HCT116 (cell line): ENCODE measurements around the gene SKA3. TPM values are rescaled to one million over a fixed set of nuclear protein-coding genes. Genes with fewer than 3 reads are reported as not detected.

ENCODE experiments used
- ATAC-seq: fragments of 200-7000 bp; cut with Tn5 transposase; 2 replicates; pipeline ENCODE4 v1.9.1; 2020; ENCODE audit warnings: mild to moderate bottlenecking, moderate library complexity
- BruUV-seq: library from RNA; stranded (reverse); fragments of 400-500 nt; replicated peaks from 2 replicates; lab custom pipeline; 2021; lab: Mats Ljungman, UMichigan
- CTCF ChIA-PET: fragments of 300-600 bp; sonication (Branson Sonifier 250); formaldehyde crosslinking; loops from one replicate; lab custom pipeline; 2021; ENCODE audit warnings: antibody characterized with exemption; lab: Charles Lee
- POLR2A ChIA-PET: fragments of 300-600, 350-600 bp; sonication (Branson Sonifier 250); formaldehyde crosslinking; loops from one replicate; lab custom pipeline; 2021; ENCODE audit warnings: antibody characterized with exemption; lab: Charles Lee
- RAD21 ChIA-PET, 2 experiments: fragments of 300-600 bp; sonication (Branson Sonifier 250); formaldehyde crosslinking; loops; one replicate each; lab custom pipeline; 2023; ENCODE audit warnings: low total read pairs in 2 of 2; ENCODE audit not compliant: uncharacterized antibody in 2 of 2, unreplicated experiment in 2 of 2, low non-redundant PET in 1 of 2; lab: Charles Lee
- DNase-seq: peaks from one replicate; pipeline ENCODE4 v3.0.0-alpha.2; 2010; ENCODE audit warnings: low read depth, low spot score
- H2AFZ ChIP-seq: fragments of 200-600 bp; shearing (Covaris generic), sonication (generic); 2 replicates; pipeline ENCODE4 v1.6.1; 2017; ENCODE audit warnings: low read depth, mixed run types, mixed read lengths, antibody characterized with exemption, low read length; ENCODE audit not compliant: poor library complexity, severe bottlenecking
- H3K27ac ChIP-seq: 2 replicates; pipeline ENCODE4 v1.5.1; 2012; ENCODE audit warnings: low read depth, low read length
- H3K27me3 ChIP-seq: fragments of 200-600 bp; sonication (generic); 2 replicates; pipeline ENCODE4 v1.6.1; 2016; ENCODE audit warnings: mixed run types, low read length, mixed read lengths; ENCODE audit not compliant: insufficient read depth
- H3K36me3 ChIP-seq, 2 experiments: fragments of 200-500 bp in 1 of 2; fragments of 200-600 bp in 1 of 2; sonication (Bioruptor generic) in 1 of 2; sonication (generic) in 1 of 2; 2 replicates each; pipeline versions ENCODE4 v1.5.1 to v1.6.1; 2014 to 2016; ENCODE audit warnings: low read length in 2 of 2, inconsistent platforms in 1 of 2, mixed read lengths in 1 of 2, mixed run types in 1 of 2; ENCODE audit not compliant: insufficient read depth in 2 of 2, control insufficient read depth in 1 of 2
- H3K4me1 ChIP-seq, 2 experiments: fragments of 200-600 bp in 1 of 2; sonication (generic) in 1 of 2; 2 replicates each; pipeline versions ENCODE4 v1.5.1 to v1.6.1; 2012 to 2017; ENCODE audit warnings: low read length in 2 of 2, inconsistent platforms in 1 of 2, mild to moderate bottlenecking in 1 of 2, mixed read lengths in 1 of 2, mixed run types in 1 of 2, moderate library complexity in 1 of 2; ENCODE audit not compliant: insufficient read depth in 2 of 2, control insufficient read depth in 1 of 2
- H3K4me2 ChIP-seq: fragments of 200-600 bp; sonication (generic); 2 replicates; pipeline ENCODE4 v1.6.1; 2017; ENCODE audit warnings: mixed run types, low read length, mixed read lengths
- H3K4me3 ChIP-seq, 2 experiments: fragments of 200-600 bp in 1 of 2; sonication (generic) in 1 of 2; replicated peaks in 1 of 2; 2 replicates each; pipeline ENCODE4 v1.5.1; 2011 to 2016; ENCODE audit warnings: low read length in 2 of 2, control low read depth in 1 of 2, low read depth in 1 of 2, mild to moderate bottlenecking in 1 of 2, mixed read lengths in 1 of 2, mixed run types in 1 of 2
- H3K79me2 ChIP-seq: fragments of 200-600 bp; sonication (generic); 2 replicates; pipeline ENCODE4 v1.6.1; 2017; ENCODE audit warnings: mild to moderate bottlenecking, mixed run types, low read length, moderate library complexity, mixed read lengths; ENCODE audit not compliant: insufficient read depth
- H3K9ac ChIP-seq: fragments of 200-600 bp; sonication (generic); 2 replicates; pipeline ENCODE4 v1.6.1; 2016; ENCODE audit warnings: low read length, mixed read lengths
- H3K9me2 ChIP-seq: fragments of 200-600 bp; sonication (generic), shearing (Covaris generic); 2 replicates; pipeline ENCODE4 v1.6.1; 2017; ENCODE audit warnings: mixed run types, mild to moderate bottlenecking, moderate library complexity; ENCODE audit not compliant: insufficient read depth
- H3K9me3 ChIP-seq, 2 experiments: fragments of 200-500 bp in 1 of 2; fragments of 200-600 bp in 1 of 2; sonication (Bioruptor generic) in 1 of 2; sonication (generic) in 1 of 2; 2 replicates each; pipeline ENCODE4 v1.6.1; 2014 to 2017; ENCODE audit warnings: low read length in 2 of 2, mixed read lengths in 2 of 2, inconsistent platforms in 1 of 2, low read depth in 1 of 2, mild to moderate bottlenecking in 1 of 2, mixed run types in 1 of 2, moderate library complexity in 1 of 2; ENCODE audit not compliant: control insufficient read depth in 1 of 2, insufficient read depth in 1 of 2
- H4K20me1 ChIP-seq: fragments of 200-600 bp; sonication (generic), shearing (Covaris generic); 2 replicates; pipeline ENCODE4 v1.6.1; 2017; ENCODE audit warnings: mixed run types, mild to moderate bottlenecking, moderate library complexity; ENCODE audit not compliant: insufficient read depth
- CBX3 ChIP-seq: IDR thresholded peaks from 2 replicates; pipeline ENCODE4 v1.6.1; 2012; ENCODE audit warnings: low read depth
- EGR1 ChIP-seq: IDR thresholded peaks from 2 replicates; pipeline ENCODE4 v1.6.1; 2012; ENCODE audit warnings: low read depth
- ELF1 ChIP-seq: IDR thresholded peaks from 2 replicates; pipeline ENCODE4 v1.6.1; 2012; ENCODE audit warnings: low read depth, borderline replicate concordance
- EZH2 ChIP-seq: fragments of 200-600 bp; sonication (generic); IDR thresholded peaks from 2 replicates; pipeline ENCODE4 v1.6.1; 2017; ENCODE audit warnings: antibody characterized with exemption, mixed run types
- EZH2phosphoT487 ChIP-seq: fragments of 200-600 bp; IDR thresholded peaks from 2 replicates; pipeline ENCODE4 v1.6.1; 2018; ENCODE audit warnings: antibody characterized with exemption, borderline replicate concordance
- JUND ChIP-seq: IDR thresholded peaks from 2 replicates; pipeline ENCODE4 v1.6.1; 2012
- POLR2A ChIP-seq: IDR thresholded peaks from 2 replicates; pipeline ENCODE4 v1.7.0; 2011; ENCODE audit warnings: borderline replicate concordance; ENCODE audit not compliant: insufficient read depth, insufficient read length; ENCODE audit errors: extremely low read depth
- POLR2AphosphoS5 ChIP-seq: IDR thresholded peaks from 2 replicates; pipeline ENCODE4 v1.6.1; 2011; ENCODE audit warnings: mild to moderate bottlenecking, low read depth, low read length, moderate library complexity
- SIN3A ChIP-seq: IDR thresholded peaks from 2 replicates; pipeline ENCODE4 v1.6.1; 2012; ENCODE audit warnings: low read depth
- SP1 ChIP-seq: IDR thresholded peaks from 2 replicates; pipeline ENCODE4 v1.6.1; 2012; ENCODE audit warnings: low read depth
- TCF7L2 ChIP-seq: IDR thresholded peaks from 2 replicates; pipeline ENCODE4 v1.7.0; 2011; ENCODE audit warnings: borderline replicate concordance, inconsistent platforms; ENCODE audit not compliant: insufficient read depth, insufficient read length; ENCODE audit errors: extremely low read depth
- YY1 ChIP-seq: IDR thresholded peaks from 2 replicates; pipeline ENCODE4 v1.6.1; 2011; ENCODE audit warnings: low read length, low read depth, moderate library complexity, mild to moderate bottlenecking; ENCODE audit not compliant: insufficient replicate concordance; ENCODE audit errors: extremely low read depth
- ZFX ChIP-seq: fragments of 450-650 bp; IDR thresholded peaks from 2 replicates; pipeline ENCODE4 v1.6.1; 2017
- intact Hi-C: fragments of 100-400 bp; cut with micrococcal nuclease; formaldehyde crosslinking; loops from 2 replicates; pipeline ENCODE4 v1.10.0; 2022
- total RNA-seq: library from RNA; stranded (reverse); gene quantifications from one replicate; pipeline ENCODE4 v1.2.1, GENCODE V29; 2021; ENCODE audit not compliant: unreplicated experiment
- TF ChIP-seq, protein P1 (sequence below): IDR thresholded peaks from 2 replicates; pipeline ENCODE4 v1.6.1; 2011; ENCODE audit warnings: mild to moderate bottlenecking, low read length, moderate library complexity; ENCODE audit not compliant: insufficient replicate concordance; ENCODE audit errors: extremely low read depth
- TF ChIP-seq, protein P2 (sequence below), 3 experiments: fragments of 200-600 bp in 1 of 3; sonication (generic) in 1 of 3; IDR thresholded peaks in 2 of 3; conservative IDR thresholded peaks in 1 of 3; 2 replicates each; pipeline ENCODE4 v1.5.1; 2012 to 2017; ENCODE audit warnings: low read depth in 2 of 3, low read length in 2 of 3, antibody characterized with exemption in 1 of 3, borderline replicate concordance in 1 of 3, control low read depth in 1 of 3, mild to moderate bottlenecking in 1 of 3, mixed read lengths in 1 of 3, mixed run types in 1 of 3, moderate library complexity in 1 of 3; ENCODE audit not compliant: insufficient read depth in 1 of 3
- TF ChIP-seq, protein P3 (sequence below): IDR thresholded peaks from 2 replicates; pipeline ENCODE4 v1.6.1; 2012; ENCODE audit warnings: low read depth
- TF ChIP-seq, protein P4 (sequence below): IDR thresholded peaks from 2 replicates; pipeline ENCODE4 v1.6.1; 2012
- TF ChIP-seq, protein P5 (sequence below): IDR thresholded peaks from 2 replicates; pipeline ENCODE4 v1.6.1; 2012

The SKA3 gene
- total RNA-seq, 1 experiment from 2014 or later, result 43.3 TPM

DNA sequence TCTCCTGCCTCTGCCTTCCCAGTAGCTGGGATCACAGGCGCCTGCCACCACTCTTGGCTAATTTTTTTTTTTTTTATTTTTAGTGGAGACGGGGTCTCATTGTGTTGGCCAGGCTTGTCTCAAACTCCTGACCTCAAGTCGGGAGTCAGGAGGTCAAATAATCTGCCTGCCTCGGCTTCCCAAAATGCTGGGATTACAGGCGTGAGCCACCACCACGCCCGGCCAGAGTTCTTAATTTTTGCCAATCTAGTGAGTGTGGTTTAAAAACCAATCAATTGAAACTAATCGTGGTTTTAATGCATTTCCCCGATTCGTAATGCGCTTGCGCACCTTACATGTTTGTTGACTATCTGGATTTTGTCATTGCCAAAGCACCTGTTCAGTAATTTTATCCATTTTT lies 37.0 kb downstream of the SKA3 start:
- Histone ChIP-seq H3K9me3 (no peaks in the 10 kb centered on the region), H3K4me2 (peak overlapping the region; percentile 91), H3K27me3 (no peaks in the 10 kb centered on the region), H3K9ac (peak overlapping the region; percentile 88), H2AFZ (no peak overlapping the region), H3K36me3 (peaks cover 4 to 14% of the 10 kb centered on the region in 2 experiments; a peak in 2 of 4 replicates), H3K79me2 (peaks cover 41% of the 10 kb centered on the region), H4K20me1 (peaks cover 4% of the 10 kb centered on the region; the same call in 1 of the 2 replicates), H3K9me2 (no peaks in the 10 kb centered on the region), H3K4me3 (peak overlapping the region; percentile 90 to 95), H3K4me1 (peaks cover 11 to 32% of the 10 kb centered on the region in 2 experiments; a peak in 3 of 4 replicates), H3K27ac (peak overlapping the region; percentile 63; the same call in 1 of the 2 replicates)
- DNase-seq (no peak), ATAC-seq (no peak)
- no TSS peak for BruUV-seq
- CTCF ChIA-PET, result no interaction called here
- RAD21 ChIA-PET, result no interaction called here
- POLR2A ChIA-PET, result no interaction called here
- intact Hi-C loops, result loop anchor here (2.0 kb wide), 1 partner anchor 79 kb away; the partner anchor contains the start of gene LATS2
- TF ChIP-seq CBX3 (no peak), ZFX (no peak), YY1 (no peak), POLR2A (no peak), ELF1 (no peak), TCF7L2 (no peak), POLR2AphosphoS5 (no peak), EGR1 (no peak), SIN3A (no peak), EZH2phosphoT487 (no peak), EZH2 (no peak), JUND (no peak), SP1 (no peak)
- TF ChIP-seq, protein P1, sequence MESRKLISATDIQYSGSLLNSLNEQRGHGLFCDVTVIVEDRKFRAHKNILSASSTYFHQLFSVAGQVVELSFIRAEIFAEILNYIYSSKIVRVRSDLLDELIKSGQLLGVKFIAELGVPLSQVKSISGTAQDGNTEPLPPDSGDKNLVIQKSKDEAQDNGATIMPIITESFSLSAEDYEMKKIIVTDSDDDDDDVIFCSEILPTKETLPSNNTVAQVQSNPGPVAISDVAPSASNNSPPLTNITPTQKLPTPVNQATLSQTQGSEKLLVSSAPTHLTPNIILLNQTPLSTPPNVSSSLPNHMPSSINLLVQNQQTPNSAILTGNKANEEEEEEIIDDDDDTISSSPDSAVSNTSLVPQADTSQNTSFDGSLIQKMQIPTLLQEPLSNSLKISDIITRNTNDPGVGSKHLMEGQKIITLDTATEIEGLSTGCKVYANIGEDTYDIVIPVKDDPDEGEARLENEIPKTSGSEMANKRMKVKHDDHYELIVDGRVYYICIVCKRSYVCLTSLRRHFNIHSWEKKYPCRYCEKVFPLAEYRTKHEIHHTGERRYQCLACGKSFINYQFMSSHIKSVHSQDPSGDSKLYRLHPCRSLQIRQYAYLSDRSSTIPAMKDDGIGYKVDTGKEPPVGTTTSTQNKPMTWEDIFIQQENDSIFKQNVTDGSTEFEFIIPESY, result no peak
- TF ChIP-seq, protein P2, sequence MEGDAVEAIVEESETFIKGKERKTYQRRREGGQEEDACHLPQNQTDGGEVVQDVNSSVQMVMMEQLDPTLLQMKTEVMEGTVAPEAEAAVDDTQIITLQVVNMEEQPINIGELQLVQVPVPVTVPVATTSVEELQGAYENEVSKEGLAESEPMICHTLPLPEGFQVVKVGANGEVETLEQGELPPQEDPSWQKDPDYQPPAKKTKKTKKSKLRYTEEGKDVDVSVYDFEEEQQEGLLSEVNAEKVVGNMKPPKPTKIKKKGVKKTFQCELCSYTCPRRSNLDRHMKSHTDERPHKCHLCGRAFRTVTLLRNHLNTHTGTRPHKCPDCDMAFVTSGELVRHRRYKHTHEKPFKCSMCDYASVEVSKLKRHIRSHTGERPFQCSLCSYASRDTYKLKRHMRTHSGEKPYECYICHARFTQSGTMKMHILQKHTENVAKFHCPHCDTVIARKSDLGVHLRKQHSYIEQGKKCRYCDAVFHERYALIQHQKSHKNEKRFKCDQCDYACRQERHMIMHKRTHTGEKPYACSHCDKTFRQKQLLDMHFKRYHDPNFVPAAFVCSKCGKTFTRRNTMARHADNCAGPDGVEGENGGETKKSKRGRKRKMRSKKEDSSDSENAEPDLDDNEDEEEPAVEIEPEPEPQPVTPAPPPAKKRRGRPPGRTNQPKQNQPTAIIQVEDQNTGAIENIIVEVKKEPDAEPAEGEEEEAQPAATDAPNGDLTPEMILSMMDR (IDR thresholded peaks at IDR 0.05 in 2 of 3, conservative IDR thresholded peaks at IDR 0.05 in 1 of 3; ENCODE audit: borderline replicate concordance in 1 of 3, insufficient read depth in 1 of 3, low read depth in 2 of 3, low read length in 2 of 3), result no peak
- TF ChIP-seq, protein P3, sequence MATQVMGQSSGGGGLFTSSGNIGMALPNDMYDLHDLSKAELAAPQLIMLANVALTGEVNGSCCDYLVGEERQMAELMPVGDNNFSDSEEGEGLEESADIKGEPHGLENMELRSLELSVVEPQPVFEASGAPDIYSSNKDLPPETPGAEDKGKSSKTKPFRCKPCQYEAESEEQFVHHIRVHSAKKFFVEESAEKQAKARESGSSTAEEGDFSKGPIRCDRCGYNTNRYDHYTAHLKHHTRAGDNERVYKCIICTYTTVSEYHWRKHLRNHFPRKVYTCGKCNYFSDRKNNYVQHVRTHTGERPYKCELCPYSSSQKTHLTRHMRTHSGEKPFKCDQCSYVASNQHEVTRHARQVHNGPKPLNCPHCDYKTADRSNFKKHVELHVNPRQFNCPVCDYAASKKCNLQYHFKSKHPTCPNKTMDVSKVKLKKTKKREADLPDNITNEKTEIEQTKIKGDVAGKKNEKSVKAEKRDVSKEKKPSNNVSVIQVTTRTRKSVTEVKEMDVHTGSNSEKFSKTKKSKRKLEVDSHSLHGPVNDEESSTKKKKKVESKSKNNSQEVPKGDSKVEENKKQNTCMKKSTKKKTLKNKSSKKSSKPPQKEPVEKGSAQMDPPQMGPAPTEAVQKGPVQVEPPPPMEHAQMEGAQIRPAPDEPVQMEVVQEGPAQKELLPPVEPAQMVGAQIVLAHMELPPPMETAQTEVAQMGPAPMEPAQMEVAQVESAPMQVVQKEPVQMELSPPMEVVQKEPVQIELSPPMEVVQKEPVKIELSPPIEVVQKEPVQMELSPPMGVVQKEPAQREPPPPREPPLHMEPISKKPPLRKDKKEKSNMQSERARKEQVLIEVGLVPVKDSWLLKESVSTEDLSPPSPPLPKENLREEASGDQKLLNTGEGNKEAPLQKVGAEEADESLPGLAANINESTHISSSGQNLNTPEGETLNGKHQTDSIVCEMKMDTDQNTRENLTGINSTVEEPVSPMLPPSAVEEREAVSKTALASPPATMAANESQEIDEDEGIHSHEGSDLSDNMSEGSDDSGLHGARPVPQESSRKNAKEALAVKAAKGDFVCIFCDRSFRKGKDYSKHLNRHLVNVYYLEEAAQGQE, result no peak
- TF ChIP-seq, protein P4, sequence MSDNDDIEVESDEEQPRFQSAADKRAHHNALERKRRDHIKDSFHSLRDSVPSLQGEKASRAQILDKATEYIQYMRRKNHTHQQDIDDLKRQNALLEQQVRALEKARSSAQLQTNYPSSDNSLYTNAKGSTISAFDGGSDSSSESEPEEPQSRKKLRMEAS, result no peak
- TF ChIP-seq, protein P5, sequence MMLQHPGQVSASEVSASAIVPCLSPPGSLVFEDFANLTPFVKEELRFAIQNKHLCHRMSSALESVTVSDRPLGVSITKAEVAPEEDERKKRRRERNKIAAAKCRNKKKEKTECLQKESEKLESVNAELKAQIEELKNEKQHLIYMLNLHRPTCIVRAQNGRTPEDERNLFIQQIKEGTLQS, result no peak
- TF ChIP-seq, all 23 proteins: peak for 0
